Measurements from ENCODE around the gene CCDC178. TPM values are rescaled to one million over a fixed set of nuclear protein-coding genes. Genes with fewer than 3 reads are reported as not detected.

The CCDC178 gene
- polyA plus RNA-seq, 10 donors: 0.43 to 1.6 (median 0.74) TPM

GRCh38 chr18:33123862-33124518 is 316.5 kb downstream of the CCDC178 start:
- no peak for DNase-seq

GRCh38 chr18:33116376-33116775 is 324.1 kb downstream of the CCDC178 start:
- DNase-seq: peak in 2 of 3 donors; percentile 3 to 7

- no peak for DNase-seq
These were observed 324.6 kb downstream of the CCDC178 start for GRCh38 chr18:33115917-33116316.

- DNase-seq: no peak
These were observed 325.0 kb downstream of the CCDC178 start for GRCh38 chr18:33115476-33115875.

DNA sequence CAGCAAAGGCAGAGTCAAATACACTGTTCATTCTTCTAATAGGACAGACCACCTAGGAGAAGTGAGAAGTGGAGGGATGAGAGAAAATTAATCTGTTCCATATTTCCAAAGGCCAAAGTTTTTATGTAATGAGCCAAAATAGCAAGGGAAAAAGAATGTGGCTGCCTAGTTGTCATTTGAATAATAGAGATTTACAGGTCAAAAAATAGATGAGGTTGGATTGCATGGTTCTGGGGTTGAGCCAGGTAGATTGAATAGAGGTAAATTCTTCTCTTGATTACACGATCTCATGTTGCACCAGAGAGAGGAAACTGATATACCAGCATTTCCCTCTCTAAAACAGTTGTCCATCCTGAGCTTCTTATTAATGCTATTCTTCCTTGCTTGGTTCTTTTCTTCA is 325.8 kb downstream of the CCDC178 start:
- DNase-seq: no peak

DNA sequence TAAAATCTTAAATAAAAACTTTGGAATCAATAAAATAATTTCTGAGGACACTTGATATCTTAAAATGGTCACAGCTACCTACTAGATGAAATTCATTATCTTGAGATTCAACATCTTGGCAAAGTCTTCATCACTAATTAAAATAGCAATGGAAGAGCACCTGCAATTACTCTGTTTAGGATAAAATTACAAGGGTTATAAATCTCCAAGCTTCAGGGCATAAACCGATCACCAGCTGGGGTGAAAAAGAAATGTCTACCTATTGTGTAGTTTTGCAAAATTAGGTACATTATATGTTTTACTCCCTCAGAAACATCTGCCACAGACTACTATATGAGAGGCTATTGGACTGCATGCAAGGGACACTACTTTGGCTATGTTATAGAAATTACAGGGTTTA is 327.1 kb downstream of the CCDC178 start:
- DNase-seq: no peak

DNA sequence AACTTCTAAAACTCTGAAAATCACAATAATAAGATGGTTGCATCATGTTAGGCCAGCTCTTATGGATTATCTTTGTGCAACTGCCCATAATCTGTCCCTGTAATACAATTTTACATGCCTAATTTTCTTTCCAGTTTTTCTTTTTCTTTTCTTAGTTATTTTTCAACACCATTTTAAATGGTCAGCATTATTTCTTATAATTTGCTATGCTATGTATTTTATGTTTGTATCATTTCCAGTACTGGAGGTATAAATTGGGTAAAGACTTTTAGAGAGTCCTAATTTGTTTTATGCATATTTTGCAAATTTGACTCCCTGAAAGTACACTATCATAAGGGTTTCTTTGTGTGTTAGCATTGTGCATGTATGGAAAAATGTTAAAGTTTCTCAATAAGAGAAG is 333.0 kb downstream of the CCDC178 start:
- no peak for DNase-seq

DNA sequence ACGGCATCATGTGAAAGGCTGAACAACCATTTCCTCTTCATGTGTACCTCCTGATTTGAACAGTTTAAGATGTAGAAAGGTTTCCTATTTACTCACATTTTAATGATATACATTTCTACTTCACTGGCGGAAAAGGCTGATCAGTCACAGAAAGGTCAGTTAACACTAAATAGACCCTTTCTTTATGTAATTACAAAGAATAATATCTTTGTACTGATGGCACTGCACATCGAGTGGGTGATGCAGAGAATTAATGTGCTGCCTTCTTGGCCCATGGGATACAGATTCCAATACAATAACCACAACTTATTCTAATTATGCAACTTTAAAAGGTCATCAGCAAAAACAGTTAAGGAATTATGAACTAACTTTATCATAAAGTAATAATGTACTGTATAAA is 339.2 kb downstream of the CCDC178 start:
- no peak for DNase-seq

DNA sequence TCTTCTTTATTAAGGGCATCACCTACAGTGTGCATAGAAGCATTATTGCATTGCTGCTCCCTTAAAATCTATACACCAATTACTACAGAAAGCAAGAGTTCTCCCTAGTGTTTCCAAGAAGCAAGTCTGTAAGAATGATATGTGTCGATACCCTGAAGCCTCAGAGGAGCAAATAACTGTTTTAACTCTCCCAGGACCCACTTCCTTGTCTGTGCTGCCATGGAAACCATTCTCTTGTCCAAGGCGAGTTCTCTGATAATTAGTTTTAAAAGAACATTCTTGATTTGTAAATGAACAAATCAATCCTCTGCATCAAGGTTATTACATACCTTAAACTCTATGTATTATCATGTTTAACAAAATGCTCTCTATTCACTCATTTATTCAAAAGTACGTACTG is 340.9 kb downstream of the CCDC178 start:
- DNase-seq: no peak

DNA sequence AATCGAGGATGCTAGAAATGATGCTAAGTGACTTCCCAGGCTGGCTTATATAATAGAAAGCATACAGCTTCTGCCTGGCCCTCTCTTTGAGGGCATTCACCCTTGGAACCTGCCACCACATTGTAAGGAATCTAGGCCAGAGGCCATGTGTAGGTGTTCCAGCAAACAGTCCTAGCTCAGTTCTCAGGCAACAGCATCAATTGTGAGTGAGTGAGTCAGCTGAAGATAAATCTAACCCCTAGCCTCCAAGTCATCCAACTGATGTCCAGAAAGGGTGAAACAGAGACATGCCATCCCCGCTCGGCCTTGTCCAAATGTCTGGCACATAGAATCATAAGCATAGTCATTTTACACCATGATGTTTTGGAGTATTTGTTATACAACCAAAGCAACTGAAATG is 343.4 kb downstream of the CCDC178 start:
- DNase-seq: no peak

GRCh38 chr18:33090461-33090860 is 350.1 kb downstream of the CCDC178 start:
- DNase-seq: no peak

- no peak for DNase-seq
These were observed 363.9 kb downstream of the CCDC178 start for GRCh38 chr18:33076601-33077000.

DNA sequence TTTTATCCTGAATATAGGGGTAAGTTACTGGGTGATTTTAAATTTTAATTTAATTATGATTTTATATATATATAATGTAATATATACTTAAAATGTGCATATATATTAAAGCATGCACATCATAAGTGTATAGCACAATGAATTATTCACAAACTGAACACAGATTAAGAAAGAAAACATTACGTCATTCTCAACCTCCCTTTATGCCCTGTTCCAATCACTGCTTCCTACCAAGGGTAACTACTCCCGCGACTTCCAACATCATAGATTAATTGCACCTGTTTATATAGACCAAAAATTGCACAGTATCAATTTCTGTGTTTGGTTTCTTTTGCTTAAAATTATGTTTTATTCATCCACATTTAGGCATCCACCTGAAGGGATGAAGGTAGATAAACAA is 366.4 kb downstream of the CCDC178 start:
- DNase-seq: no peak

- no peak for DNase-seq
These were observed 377.6 kb downstream of the CCDC178 start for GRCh38 chr18:33062834-33063364.

- no peak for DNase-seq
These were observed 387.6 kb downstream of the CCDC178 start for GRCh38 chr18:33052886-33053285.

- peak in 2 of 3 donors; percentile 4 for DNase-seq
These were observed 389.1 kb downstream of the CCDC178 start for GRCh38 chr18:33051407-33051806.

- no peak for DNase-seq
These were observed 400.3 kb downstream of the CCDC178 start for GRCh38 chr18:33040213-33040612.

- DNase-seq: no peak
These were observed 405.6 kb downstream of the CCDC178 start for GRCh38 chr18:33034945-33035344.

DNA sequence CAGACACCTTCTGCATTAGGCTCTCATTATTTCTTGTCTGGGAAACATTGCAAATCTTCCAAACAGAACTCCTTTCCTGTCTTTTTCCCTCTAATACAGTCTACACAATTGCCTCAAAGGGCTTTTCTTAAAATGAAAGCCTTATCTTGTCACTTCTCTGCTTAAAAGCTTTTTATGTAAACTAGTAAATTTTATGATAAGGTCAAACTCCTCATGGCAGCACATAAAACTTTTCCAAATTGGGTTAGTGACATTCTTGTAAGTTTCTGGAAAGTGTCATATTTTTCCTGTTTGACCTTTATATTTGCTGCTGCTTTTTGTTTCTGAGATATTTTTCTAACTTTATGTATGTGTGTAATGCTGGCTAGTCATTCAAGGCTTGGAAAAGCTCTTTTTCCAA is 406.3 kb downstream of the CCDC178 start:
- DNase-seq: no peak

DNA sequence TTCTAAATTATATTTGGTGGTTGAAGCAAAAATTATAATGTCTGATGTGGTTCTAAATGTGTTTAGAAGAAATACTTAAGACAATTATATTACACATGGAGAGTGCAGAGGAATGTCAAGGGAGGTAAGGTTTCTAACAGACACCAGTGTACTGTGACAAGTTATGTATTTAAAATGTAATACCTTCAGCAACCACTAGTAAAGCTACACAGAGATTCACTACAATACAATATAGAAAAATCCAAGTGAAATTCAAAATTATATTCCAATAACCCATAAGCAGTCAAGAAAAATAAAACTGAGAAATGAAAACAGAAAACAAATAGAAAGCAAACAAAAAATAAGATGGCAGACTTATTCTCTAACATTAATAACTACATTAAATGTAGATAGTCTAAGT is 418.2 kb downstream of the CCDC178 start:
- DNase-seq: no peak

DNA sequence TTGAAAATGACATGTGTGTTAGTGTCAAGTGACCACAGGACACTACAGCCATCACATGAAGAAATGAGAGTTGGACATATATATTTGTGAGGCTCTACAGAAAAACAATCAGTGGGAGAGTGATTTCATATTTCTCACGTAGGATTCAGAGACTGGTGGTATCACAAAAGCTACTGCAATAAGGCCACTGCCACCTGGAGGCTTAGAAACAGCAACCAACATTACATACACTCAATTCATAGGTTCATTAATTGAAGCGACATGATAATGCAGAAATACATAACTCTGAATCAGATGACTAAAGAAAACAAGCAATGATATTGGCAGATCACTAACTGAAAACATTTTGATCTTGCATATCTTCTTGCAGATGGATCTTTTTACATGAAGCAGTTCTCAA is 419.6 kb downstream of the CCDC178 start:
- no peak for DNase-seq

DNA sequence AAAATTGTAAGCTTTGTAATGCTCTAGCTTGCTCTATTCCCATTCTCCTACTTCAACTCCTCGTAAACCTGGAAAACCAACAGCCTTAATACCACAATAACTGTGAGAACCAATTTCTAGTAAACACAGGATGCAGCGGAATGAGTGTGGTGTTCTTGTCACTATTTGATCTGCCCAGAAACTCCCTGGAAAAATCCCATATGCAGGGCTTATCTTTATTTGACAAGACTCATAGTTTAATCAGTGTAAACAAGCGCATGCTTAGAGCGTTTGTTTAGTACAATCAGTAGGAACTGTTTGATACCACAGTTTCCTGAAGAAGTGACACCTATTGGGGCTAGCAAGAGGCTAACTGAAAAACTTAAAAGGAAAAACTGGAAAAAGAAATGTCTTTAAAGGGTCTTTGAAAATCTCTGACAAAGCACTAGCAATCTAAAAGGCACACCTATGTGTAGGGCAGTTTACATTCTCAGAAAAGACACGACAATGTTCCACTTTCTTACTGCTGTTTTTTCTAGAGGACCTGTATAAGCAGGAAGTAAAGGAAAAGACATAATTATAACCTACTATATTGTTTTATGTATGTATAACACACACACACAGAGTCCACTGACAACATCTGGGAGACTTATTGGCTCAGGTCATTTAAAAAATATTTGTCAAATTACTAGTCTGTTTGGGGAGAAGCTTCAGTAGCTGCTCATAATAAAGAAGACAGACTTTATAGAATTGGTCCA is 426.3 kb downstream of the CCDC178 start:
- no peak for DNase-seq

DNA sequence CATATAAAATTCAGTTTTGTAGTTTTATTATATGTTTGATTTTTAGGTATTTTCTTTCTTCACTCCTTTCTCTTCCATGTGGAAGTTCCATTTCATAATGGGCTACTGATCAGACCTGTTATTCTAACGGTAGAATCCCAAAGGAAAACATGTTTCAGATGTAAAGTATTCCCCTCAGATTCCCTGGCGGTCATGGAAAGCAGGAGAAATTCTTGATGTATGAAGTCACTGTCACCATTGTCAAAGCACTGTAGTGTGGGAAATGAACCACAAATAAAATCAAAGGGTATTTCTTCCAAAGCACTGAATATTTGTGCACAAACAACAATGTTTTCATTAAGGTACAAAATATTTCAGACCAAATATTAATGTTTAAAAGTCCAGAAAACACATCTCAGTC is 430.4 kb downstream of the CCDC178 start:
- DNase-seq: peak in 2 of 3 donors; percentile 3 to 17
